ENCODE results near the gene PARD6A.

PARD6A gene

DNA sequence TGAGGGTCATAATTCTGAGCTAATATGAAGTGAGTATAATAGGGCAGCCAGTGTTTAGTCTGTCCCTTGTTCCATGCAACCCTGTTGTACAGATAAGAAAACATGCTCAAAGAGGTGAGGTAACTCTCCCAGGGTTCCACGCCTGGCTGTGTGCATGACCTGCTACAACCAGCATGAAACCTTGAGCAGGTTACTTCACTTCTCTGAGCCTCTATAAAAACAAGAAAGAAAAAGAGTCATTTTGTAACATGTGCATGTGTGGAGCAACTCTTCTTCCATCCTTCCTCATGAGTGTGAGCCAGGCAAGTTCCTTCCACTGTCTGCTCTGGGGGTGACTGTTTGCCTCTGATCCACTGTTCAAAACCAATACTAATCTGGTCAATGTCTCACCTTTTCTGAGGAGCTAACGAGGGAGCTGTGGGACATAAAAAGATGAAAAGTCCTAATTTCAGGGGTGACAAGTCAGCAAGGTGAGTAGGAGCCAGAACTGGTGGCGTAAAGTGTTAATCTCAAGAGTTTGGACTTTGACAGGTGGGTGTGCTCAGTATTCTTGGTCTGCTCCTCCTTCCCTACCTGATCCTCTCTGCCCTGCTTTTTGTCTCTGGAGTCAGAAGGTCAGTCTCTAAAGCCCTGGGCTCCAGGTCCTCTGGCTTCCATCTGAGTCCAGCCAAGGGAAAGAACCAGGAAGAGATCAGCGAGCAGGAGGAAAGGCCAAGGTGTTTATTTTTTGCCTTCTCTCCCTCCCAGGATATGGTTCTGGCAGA, 36.8 kb downstream of the PARD6A start:
- no peak for DNase-seq

DNA sequence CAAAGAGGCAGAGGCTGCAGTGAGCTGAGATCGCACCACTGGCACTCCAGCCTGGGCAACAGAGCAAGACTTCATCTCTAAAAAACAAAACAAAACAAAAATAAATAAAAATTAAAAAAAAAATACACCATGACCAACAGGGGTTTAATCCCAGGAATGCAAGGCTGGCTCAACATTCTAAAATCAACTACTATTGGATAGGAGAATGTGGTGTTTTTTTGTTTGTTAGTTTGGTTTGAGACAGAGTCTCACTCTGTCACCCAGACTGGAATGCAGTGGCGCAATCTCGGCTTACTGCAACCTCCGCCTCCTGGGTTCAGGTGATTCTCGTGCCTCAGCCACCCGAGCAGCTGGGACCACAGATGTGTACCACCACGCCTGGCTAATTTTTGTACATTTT, 38.5 kb downstream of the PARD6A start:
- no peak for DNase-seq

DNA sequence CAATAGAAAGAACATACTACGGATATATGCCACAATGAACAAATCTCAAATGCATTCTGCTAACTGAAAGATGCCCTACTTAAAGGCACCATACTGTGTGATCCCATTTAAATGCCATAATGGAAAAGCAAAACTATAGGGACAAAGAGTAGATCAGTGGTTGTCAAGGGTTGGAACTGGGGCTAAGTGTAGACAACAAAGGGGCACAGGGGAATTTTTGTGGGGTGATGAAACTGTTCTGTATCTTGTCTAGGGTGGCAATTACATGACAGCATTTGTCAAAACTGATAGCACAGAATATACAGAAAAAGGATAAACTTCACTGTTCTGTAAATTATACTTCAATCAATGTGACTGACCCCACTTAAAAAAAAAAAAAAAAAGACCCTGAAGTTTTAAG, 40.7 kb downstream of the PARD6A start:
- DNase-seq, result no peak

DNA sequence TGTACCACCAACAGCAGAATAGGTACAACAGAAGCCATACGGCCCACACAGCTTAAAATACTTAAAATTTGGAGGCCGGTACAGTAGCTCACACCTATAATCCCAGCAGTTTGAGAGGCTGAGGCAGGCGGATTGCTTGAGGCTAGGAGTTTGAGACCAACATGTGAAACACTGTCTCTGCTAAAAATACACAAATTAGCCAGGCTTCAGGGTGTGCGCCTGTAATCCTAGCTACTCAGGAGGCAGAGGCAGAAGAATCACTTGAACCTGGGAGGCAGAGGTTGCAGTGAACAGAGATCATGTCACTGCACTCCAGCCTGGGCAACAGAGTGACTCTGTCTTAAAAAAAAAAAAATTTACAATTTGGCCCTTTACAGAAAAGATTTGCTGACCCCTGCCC, 41.4 kb downstream of the PARD6A start:
- DNase-seq, result no peak

DNA sequence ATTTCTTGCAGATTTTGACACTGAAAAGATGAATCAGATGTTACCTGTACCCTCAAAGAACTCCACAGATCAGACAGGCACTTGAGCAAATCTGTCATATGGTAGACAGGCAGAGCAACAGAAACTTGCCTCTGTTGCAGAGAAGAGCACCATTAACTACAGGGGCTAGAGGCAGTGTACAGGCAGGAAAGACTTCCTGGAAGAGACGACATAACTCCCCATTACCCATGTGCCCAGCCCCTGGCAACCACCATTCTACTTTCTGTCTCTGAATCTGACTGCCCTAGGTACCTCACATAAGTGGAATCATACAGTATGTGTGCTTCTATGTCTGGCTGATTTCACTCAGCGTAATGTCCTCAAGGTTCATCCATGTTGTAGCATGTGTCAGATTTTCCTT, 42.9 kb downstream of the PARD6A start:
- DNase-seq, result no peak

DNA sequence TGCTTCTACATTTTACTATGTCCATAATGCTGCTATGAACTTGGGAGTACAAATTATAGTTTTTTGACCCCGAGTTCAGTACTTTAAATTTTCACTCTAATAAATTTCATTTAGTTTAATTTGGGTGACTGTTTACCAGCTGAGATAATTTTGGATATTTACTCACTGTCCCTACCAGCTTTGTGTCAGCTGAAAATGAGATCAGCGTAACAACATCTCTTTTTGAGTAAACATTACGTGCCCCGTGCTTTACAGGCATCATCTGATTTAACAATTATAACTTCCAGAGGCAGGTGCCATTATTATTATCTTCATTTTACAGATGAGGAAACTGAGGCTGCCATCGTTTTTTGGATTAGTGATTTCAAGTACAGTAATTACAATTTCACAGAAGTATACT, 43.4 kb downstream of the PARD6A start:
- DNase-seq, result no peak

DNA sequence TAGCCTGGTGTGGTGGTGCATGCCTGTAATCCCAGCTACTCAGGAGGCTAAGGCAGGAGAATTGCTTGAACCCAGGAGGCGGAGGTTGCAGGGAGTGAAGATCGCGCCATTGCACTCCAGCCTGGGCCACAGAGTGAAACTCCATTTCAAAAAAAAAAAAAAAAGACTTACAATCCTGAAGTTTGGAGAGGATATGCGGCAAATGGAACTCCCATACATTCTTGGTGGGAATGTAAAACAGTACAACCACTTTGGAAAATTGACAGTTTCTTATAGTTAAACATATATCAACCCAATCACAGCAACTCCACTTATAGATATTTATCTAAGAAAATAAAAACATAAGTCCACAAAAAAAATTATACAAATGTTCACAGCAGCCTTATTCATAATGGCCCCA, 46.5 kb downstream of the PARD6A start:
- no peak for DNase-seq

DNA sequence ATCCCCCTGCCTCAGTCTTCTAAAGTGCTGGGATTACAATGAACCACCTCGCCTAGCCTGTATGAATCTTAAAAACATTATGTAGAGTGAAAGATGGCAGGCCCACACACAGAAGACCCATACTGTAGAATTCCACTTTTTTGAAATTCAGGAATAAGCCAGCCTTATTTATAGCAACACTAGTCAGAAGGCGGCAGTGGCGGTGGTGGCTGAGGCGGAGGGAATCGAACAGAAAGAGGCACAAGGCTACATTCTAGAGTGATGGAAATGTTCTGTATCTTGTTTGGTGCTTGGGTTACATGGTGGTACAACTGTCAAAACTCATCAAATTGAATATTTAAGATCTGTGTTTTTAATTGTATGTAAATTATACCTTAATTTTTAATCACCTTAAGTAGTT, 47.0 kb downstream of the PARD6A start:
- no peak for DNase-seq

DNA sequence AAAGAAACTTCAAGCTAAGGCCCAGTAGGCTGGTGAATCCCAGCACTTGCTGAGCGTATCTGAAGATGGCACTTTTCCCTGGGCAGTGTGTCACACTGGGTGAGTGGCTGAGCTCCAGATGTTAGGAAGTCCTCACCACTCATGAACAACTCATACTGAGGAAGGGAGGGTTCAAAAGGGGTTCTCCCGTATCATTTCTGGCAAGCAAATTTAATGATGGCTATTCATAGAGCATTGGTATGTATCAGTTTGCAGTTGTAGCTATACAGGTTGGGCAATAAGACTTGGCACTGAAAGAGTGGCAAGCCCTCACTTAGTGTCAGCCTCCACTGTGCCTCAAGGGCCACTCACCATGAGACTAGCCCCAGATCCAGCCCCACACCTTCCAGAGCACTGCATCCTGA, 47.6 kb downstream of the PARD6A start:
- DNase-seq, result no peak

DNA sequence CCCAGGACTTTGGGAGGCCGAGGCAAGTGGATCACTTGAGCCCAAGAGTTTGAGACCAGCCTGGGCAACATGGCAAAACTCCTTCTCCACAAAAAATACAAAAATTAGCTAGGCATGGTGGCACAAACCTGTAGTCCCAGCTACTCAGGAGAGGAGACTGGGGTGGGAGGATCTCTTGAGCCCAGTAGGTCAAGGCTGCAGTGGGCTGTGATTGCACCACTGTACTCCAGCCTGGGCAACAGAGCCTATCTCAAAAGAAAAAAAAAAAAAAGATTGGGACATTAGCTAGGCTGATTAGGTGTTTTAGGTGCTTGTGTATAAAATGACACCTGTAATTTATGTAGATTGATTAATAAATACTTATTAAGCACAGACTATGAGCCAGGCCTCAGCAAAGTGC, 48.3 kb downstream of the PARD6A start:
- no peak for DNase-seq

DNA sequence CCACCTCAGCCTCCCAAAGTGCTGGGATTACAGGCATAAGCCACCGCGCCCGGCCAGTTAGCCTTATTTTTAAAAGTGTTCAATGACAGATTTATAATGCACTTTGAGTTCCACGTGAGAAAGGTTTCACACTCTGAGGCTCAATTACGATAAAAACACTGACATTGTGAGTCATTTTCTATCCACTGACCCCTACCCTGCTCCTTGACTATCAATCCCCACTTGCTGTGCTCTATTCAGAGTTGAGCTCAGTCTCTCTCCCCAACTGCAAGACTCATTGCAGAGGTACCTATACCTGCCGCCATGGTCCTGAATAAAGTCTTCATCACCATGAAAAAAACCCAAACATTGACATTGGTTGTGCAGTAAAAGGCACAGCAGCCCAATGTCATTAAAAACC, 49.8 kb downstream of the PARD6A start:
- DNase-seq, result no peak

Measured in activated naive CD4-positive, alpha-beta T cell (primary cell).